Skeletal muscle cell (primary cell): ENCODE measurements around the gene PTPRR.

Experiments used
- DNase-seq: peaks from one replicate; pipeline ENCODE4 v3.0.0-alpha.2; 2010; ENCODE audit warnings: low read depth
- H3K4me3 ChIP-seq: 2 replicates; pipeline ENCODE4 v1.5.1; 2011; ENCODE audit warnings: low read depth, mild to moderate bottlenecking, control low read depth, low read length, moderate library complexity

Gene PTPRR

GRCh38 chr12:70845268-70845667 lies 75.3 kb downstream of the PTPRR start:
- no peak for DNase-seq
- H3K4me3 ChIP-seq, result no peak overlapping the region

GRCh38 chr12:70843363-70843762 lies 77.2 kb downstream of the PTPRR start:
- DNase-seq, result no peak
- H3K4me3 ChIP-seq, result no peak overlapping the region

- no peak for DNase-seq
- H3K4me3 ChIP-seq, result no peak overlapping the region
Measured at GRCh38 chr12:70842942-70843341, 77.6 kb downstream of the PTPRR start.

GRCh38 chr12:70842136-70842535 lies 78.4 kb downstream of the PTPRR start:
- no peak for DNase-seq
- H3K4me3 ChIP-seq, result no peak overlapping the region

- DNase-seq, result no peak
- no peak overlapping the region for H3K4me3 ChIP-seq
Measured at GRCh38 chr12:70840656-70841350, 79.7 kb downstream of the PTPRR start.

- no peak for DNase-seq
- no peak overlapping the region for H3K4me3 ChIP-seq
Measured at GRCh38 chr12:70839544-70839943, 81.0 kb downstream of the PTPRR start.

GRCh38 chr12:70838127-70838526 lies 82.4 kb downstream of the PTPRR start:
- DNase-seq, result no peak
- H3K4me3 ChIP-seq, result no peak overlapping the region

- DNase-seq, result no peak
- no peak overlapping the region for H3K4me3 ChIP-seq
Measured at GRCh38 chr12:70837026-70837425, 83.5 kb downstream of the PTPRR start.

- no peak for DNase-seq
- no peak overlapping the region for H3K4me3 ChIP-seq
Measured at GRCh38 chr12:70835948-70836347, 84.6 kb downstream of the PTPRR start.

- DNase-seq, result no peak
- H3K4me3 ChIP-seq, result no peak overlapping the region
Measured at GRCh38 chr12:70831543-70831942, 89.0 kb downstream of the PTPRR start.

GRCh38 chr12:70830221-70831061 lies 90.1 kb downstream of the PTPRR start:
- no peak overlapping the region for H3K4me3 ChIP-seq
- no peak for DNase-seq

- H3K4me3 ChIP-seq, result no peak overlapping the region
- no peak for DNase-seq
Measured at GRCh38 chr12:70829070-70829469, 91.5 kb downstream of the PTPRR start.

GRCh38 chr12:70828351-70828750 lies 92.2 kb downstream of the PTPRR start:
- DNase-seq, result peak; percentile 74
- no peak overlapping the region for H3K4me3 ChIP-seq

- no peak overlapping the region for H3K4me3 ChIP-seq
- no peak for DNase-seq
Measured at GRCh38 chr12:70826156-70826555, 94.4 kb downstream of the PTPRR start.

- DNase-seq, result no peak
- H3K4me3 ChIP-seq, result no peak overlapping the region
Measured at GRCh38 chr12:70824511-70824910, 96.0 kb downstream of the PTPRR start.

- no peak for DNase-seq
Measured at GRCh38 chr12:70823182-70823976, 97.2 kb downstream of the PTPRR start.

GRCh38 chr12:70822412-70822811 lies 98.1 kb downstream of the PTPRR start:
- H3K4me3 ChIP-seq, result no peak overlapping the region
- no peak for DNase-seq

More at GRCh38 chr12:70823182-70823976, 97.2 kb downstream of the PTPRR start:
- no peak overlapping the region for H3K4me3 ChIP-seq

- no peak overlapping the region for H3K4me3 ChIP-seq
- DNase-seq, result no peak
Measured at GRCh38 chr12:70815971-70816391, 104.6 kb downstream of the PTPRR start.

GRCh38 chr12:70815056-70815455 lies 105.5 kb downstream of the PTPRR start:
- H3K4me3 ChIP-seq, result no peak overlapping the region
- no peak for DNase-seq

- H3K4me3 ChIP-seq, result no peak overlapping the region
- no peak for DNase-seq
Measured at GRCh38 chr12:70813559-70813958, 107.0 kb downstream of the PTPRR start.
